Esophagus squamous epithelium (tissue), 4 donors: ENCODE results near the gene PHACTR1.

Experiments used
- POLR2A ChIP-seq, 4 donors: fragments of 450-650 bp; IDR thresholded peaks; one replicate each; pipeline ENCODE4 v1.6.1; 2017; ENCODE audit warnings: antibody characterized with exemption in 4 of 4, mild to moderate bottlenecking in 4 of 4, moderate library complexity in 3 of 4
- TF ChIP-seq, protein P1 (sequence below), 6 experiments: fragments of 450-650 bp in 4 of 6; fragments of 200-600 bp in 2 of 6; sonication (generic) in 2 of 6; IDR thresholded peaks; one replicate each; pipeline ENCODE4 v1.5.1; 2016 to 2019; ENCODE audit warnings: antibody characterized with exemption in 6 of 6, mild to moderate bottlenecking in 4 of 6, moderate library complexity in 4 of 6

DNA sequence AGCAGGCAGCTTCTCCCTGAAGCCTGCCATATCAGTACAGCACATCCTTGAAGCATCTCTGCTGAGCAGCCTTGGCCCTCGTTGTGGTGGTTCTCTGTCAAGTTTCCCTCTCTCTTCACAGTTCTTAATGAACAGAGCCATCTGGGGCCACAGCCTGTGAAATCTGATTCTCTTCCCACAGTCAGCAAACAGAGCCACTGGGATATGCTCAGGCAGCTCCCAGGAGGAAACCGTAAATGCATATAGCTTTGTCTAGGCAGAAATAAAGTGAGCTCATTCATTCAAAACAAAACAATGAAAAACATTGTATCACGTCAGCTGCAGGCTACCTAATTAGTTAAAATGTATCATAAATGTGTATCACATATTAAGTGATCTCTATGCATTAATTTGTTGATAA is 531.5 kb downstream of the PHACTR1 start:
- TF ChIP-seq, protein P1, sequence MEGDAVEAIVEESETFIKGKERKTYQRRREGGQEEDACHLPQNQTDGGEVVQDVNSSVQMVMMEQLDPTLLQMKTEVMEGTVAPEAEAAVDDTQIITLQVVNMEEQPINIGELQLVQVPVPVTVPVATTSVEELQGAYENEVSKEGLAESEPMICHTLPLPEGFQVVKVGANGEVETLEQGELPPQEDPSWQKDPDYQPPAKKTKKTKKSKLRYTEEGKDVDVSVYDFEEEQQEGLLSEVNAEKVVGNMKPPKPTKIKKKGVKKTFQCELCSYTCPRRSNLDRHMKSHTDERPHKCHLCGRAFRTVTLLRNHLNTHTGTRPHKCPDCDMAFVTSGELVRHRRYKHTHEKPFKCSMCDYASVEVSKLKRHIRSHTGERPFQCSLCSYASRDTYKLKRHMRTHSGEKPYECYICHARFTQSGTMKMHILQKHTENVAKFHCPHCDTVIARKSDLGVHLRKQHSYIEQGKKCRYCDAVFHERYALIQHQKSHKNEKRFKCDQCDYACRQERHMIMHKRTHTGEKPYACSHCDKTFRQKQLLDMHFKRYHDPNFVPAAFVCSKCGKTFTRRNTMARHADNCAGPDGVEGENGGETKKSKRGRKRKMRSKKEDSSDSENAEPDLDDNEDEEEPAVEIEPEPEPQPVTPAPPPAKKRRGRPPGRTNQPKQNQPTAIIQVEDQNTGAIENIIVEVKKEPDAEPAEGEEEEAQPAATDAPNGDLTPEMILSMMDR (IDR thresholded peaks at IDR 0.05): no peak
- no peak for TF ChIP-seq POLR2A (IDR thresholded peaks at IDR 0.05)
